Thyroid gland (tissue), 4 donors: Measurements from ENCODE around the gene BANK1. TPM values are rescaled to one million over a fixed set of nuclear protein-coding genes. Genes with fewer than 3 reads are reported as not detected.

Experiments used
- DNase-seq, 2 donors: peaks; one replicate each; pipeline ENCODE4 v3.0.0-alpha.2; 2019
- H3K27ac ChIP-seq, 3 donors: fragments of 200-600 bp; sonication (generic); 1 replicate in 2 of 3; 2 replicates in 1 of 3; pipeline ENCODE4 v1.5.1; 2016 to 2019; ENCODE audit warnings: mild to moderate bottlenecking in 1 of 3, moderate library complexity in 1 of 3
- H3K27me3 ChIP-seq: fragments of 200-600 bp; sonication (generic); one replicate; pipeline ENCODE4 v1.5.1; 2019
- H3K36me3 ChIP-seq, 2 donors: fragments of 200-600 bp; sonication (generic); one replicate each; pipeline ENCODE4 v1.5.1; 2016 to 2019
- H3K4me1 ChIP-seq, 2 donors: fragments of 200-600 bp; sonication (generic); one replicate each; pipeline ENCODE4 v1.5.1; 2017 to 2019
- H3K4me3 ChIP-seq, 3 donors: fragments of 200-600 bp; sonication (generic); replicated peaks in 1 of 3; 1 replicate in 2 of 3; 2 replicates in 1 of 3; pipeline ENCODE4 v1.5.1; 2016; ENCODE audit warnings: mild to moderate bottlenecking in 1 of 3
- H3K9me3 ChIP-seq: fragments of 200-600 bp; sonication (generic); one replicate; pipeline ENCODE4 v1.5.1; 2017
- POLR2A ChIP-seq, 2 donors: fragments of 450-650 bp; IDR thresholded peaks; one replicate each; pipeline ENCODE4 v1.6.1; 2017; ENCODE audit warnings: antibody characterized with exemption in 2 of 2, mild to moderate bottlenecking in 2 of 2, moderate library complexity in 1 of 2
- WGBS, 2 donors: methylation state at CpG; one replicate each; pipeline ENCODE4 v1.1.5; 2017; 5-methylcytosine and 5-hydroxymethylcytosine counted together
- intact Hi-C: fragments of 100-400 bp; cut with DNase I; formaldehyde crosslinking; loops from one replicate; pipeline ENCODE4 v1.15.1; 2023
- total RNA-seq, 4 donors: library from RNA; depleted of rRNA; stranded (reverse); fragments of >200 nt; gene quantifications; one replicate each; pipeline ENCODE4 v1.2.3, GENCODE V29; 2016
- TF ChIP-seq, protein P1 (sequence below), 6 experiments: fragments of 200-600 bp in 3 of 6; fragments of 450-650 bp in 3 of 6; sonication (generic) in 3 of 6; IDR thresholded peaks; one replicate each; pipeline ENCODE4 v1.5.1; 2016 to 2019; ENCODE audit warnings: antibody characterized with exemption in 6 of 6, mild to moderate bottlenecking in 2 of 6, inconsistent platforms in 1 of 6, moderate library complexity in 1 of 6

The BANK1 gene
- total RNA-seq, 4 donors from 2014 or later, result 15.5 to 22.8 (median 20.3) TPM

GRCh38 chr4:101931619-101932018, 141.1 kb downstream of the BANK1 start:
- Histone ChIP-seq H3K4me1 (no peaks in the 10 kb centered on the region), H3K27ac (no peak overlapping the region), H3K9me3 (no peaks in the 10 kb centered on the region), H3K36me3 (no peaks in the 10 kb centered on the region), H3K27me3 (no peaks in the 10 kb centered on the region), H3K4me3 (no peak overlapping the region)
- no peak for DNase-seq
- TF ChIP-seq POLR2A (IDR thresholded peaks at IDR 0.05), result no peak
- TF ChIP-seq, protein P1, sequence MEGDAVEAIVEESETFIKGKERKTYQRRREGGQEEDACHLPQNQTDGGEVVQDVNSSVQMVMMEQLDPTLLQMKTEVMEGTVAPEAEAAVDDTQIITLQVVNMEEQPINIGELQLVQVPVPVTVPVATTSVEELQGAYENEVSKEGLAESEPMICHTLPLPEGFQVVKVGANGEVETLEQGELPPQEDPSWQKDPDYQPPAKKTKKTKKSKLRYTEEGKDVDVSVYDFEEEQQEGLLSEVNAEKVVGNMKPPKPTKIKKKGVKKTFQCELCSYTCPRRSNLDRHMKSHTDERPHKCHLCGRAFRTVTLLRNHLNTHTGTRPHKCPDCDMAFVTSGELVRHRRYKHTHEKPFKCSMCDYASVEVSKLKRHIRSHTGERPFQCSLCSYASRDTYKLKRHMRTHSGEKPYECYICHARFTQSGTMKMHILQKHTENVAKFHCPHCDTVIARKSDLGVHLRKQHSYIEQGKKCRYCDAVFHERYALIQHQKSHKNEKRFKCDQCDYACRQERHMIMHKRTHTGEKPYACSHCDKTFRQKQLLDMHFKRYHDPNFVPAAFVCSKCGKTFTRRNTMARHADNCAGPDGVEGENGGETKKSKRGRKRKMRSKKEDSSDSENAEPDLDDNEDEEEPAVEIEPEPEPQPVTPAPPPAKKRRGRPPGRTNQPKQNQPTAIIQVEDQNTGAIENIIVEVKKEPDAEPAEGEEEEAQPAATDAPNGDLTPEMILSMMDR (IDR thresholded peaks at IDR 0.05), result no peak
- WGBS, 2 donors, result 67 to 83% methylated on average over 1 of the region's 1 CpG
- intact Hi-C loops, result no loop called here

DNA sequence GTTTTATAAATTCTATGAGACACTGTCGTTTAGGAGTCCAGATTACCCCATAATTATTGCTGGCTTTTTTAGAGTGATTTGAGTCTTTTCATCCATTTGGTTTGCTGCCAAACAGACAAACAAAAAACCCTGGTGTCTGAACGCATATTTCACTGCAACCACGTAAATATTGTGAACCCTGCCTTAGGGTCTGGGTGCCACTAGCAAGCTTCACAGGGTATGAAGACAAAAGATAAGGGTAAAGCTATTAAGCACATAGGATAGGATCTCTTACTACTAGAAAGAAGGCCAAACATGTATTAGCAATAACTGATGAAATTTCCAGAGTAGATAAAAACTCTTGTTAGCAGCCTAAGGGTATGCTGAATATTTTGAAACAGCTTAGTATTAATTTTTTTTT, 143.3 kb downstream of the BANK1 start:
- TF ChIP-seq POLR2A (IDR thresholded peaks at IDR 0.05), result no peak
- TF ChIP-seq, protein P1 (IDR thresholded peaks at IDR 0.05), result no peak
- H3K4me1 ChIP-seq, result no peaks in the 10 kb centered on the region
- H3K27me3 ChIP-seq, result no peaks in the 10 kb centered on the region
- no peak for DNase-seq
- no peak overlapping the region for H3K27ac ChIP-seq
- intact Hi-C loops, result no loop called here
- WGBS, 2 donors, result 86 to 88% methylated on average over 3 of the region's 3 CpGs
- no peak overlapping the region for H3K4me3 ChIP-seq
- no peaks in the 10 kb centered on the region for H3K9me3 ChIP-seq
- no peaks in the 10 kb centered on the region for H3K36me3 ChIP-seq

DNA sequence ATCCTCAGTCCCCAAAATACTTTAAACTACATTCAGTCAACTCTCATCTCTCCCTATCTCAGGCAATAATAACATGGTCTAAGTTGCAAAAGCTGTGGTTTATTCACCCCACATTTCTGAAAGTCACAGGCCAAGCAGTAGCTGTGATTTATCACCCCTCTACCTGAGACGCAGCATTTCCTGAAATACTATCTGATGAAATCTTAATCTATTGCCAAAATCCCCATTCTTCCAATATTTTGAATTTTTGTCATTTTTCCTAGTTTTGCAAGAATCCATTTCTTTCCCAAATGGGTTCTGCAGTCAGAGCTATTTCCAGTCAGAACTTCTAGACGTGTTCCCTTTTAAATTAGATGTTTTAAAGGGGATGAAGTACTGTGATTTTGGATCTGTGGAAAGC, 148.3 kb downstream of the BANK1 start:
- 83 to 89% methylated on average over 2 of the region's 2 CpGs for WGBS, 2 donors
- Histone ChIP-seq H3K4me3 (no peak overlapping the region), H3K36me3 (no peaks in the 10 kb centered on the region), H3K9me3 (no peaks in the 10 kb centered on the region), H3K27ac (no peak overlapping the region), H3K27me3 (no peaks in the 10 kb centered on the region), H3K4me1 (peaks cover 4 to 9% of the 10 kb centered on the region in 2 donors)
- no peak for DNase-seq
- intact Hi-C loops, result no loop called here
- no peak for TF ChIP-seq POLR2A (IDR thresholded peaks at IDR 0.05)
- TF ChIP-seq, protein P1 (IDR thresholded peaks at IDR 0.05), result no peak

DNA sequence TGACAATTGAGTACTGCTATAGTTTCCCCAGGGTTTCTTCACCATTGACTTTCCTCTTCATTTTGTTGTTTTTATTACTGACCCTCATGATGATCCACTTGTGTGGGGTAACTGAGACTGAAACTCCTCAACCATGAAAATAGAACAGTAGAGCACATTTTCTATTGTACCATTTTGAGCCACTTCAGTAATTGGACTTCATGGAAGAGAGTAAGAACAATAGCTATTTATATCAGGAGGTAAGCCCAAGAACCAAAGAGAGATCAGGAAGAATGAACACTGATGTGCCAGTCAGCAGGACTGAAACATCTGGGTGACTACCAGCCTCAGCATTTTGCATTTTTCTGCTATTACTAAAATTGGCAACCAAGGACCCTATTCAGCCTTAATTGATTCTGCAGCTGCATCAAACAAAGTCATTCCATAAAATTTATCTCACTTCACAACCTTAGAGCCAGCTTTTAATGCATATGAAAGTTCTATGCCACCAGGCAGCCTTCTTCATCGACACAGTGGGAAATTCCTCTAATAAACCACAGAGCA, 151.4 kb downstream of the BANK1 start:
- 43 to 59% methylated on average over 1 of the region's 1 CpG for WGBS, 2 donors
- peaks cover 12 to 14% of the 10 kb centered on the region in 2 donors for H3K4me1 ChIP-seq
- H3K27ac ChIP-seq, result peak overlapping the region in 1 of 3 donors; percentile 24
- H3K36me3 ChIP-seq, result no peaks in the 10 kb centered on the region
- no peaks in the 10 kb centered on the region for H3K9me3 ChIP-seq
- DNase-seq, result no peak
- no peaks in the 10 kb centered on the region for H3K27me3 ChIP-seq
- TF ChIP-seq POLR2A (IDR thresholded peaks at IDR 0.05), result no peak
- TF ChIP-seq, protein P1 (IDR thresholded peaks at IDR 0.05), result no peak
- intact Hi-C loops, result no loop called here
- no peak overlapping the region for H3K4me3 ChIP-seq

- intact Hi-C loops, result no loop called here
- H3K4me3 ChIP-seq, result no peak overlapping the region
- TF ChIP-seq, protein P1 (IDR thresholded peaks at IDR 0.05), result no peak
- DNase-seq, result no peak
- H3K27me3 ChIP-seq, result no peaks in the 10 kb centered on the region
- H3K4me1 ChIP-seq, result peaks cover 12 to 14% of the 10 kb centered on the region in 2 donors
- no peaks in the 10 kb centered on the region for H3K9me3 ChIP-seq
- no peak overlapping the region for H3K27ac ChIP-seq
- no peaks in the 10 kb centered on the region for H3K36me3 ChIP-seq
These were observed 152.4 kb downstream of the BANK1 start for GRCh38 chr4:101942891-101943290.
